HCT116 (cell line): ENCODE results near the gene COPS6. TPM values are rescaled to one million over a fixed set of nuclear protein-coding genes. Genes with fewer than 3 reads are reported as not detected.

Experiments
- ATAC-seq: fragments of 200-7000 bp; cut with Tn5 transposase; 2 replicates; pipeline ENCODE4 v1.9.1; 2020; ENCODE audit warnings: mild to moderate bottlenecking, moderate library complexity
- BruUV-seq: library from RNA; stranded (reverse); fragments of 400-500 nt; replicated peaks from 2 replicates; lab custom pipeline; 2021; lab: Mats Ljungman, UMichigan
- CTCF ChIA-PET: fragments of 300-600 bp; sonication (Branson Sonifier 250); formaldehyde crosslinking; loops from one replicate; lab custom pipeline; 2021; ENCODE audit warnings: antibody characterized with exemption; lab: Charles Lee
- POLR2A ChIA-PET: fragments of 300-600, 350-600 bp; sonication (Branson Sonifier 250); formaldehyde crosslinking; loops from one replicate; lab custom pipeline; 2021; ENCODE audit warnings: antibody characterized with exemption; lab: Charles Lee
- RAD21 ChIA-PET, 2 experiments: fragments of 300-600 bp; sonication (Branson Sonifier 250); formaldehyde crosslinking; loops; one replicate each; lab custom pipeline; 2023; ENCODE audit warnings: low total read pairs in 2 of 2; ENCODE audit not compliant: uncharacterized antibody in 2 of 2, unreplicated experiment in 2 of 2, low non-redundant PET in 1 of 2; lab: Charles Lee
- DNase-seq: peaks from one replicate; pipeline ENCODE4 v3.0.0-alpha.2; 2010; ENCODE audit warnings: low read depth, low spot score
- H2AFZ ChIP-seq: fragments of 200-600 bp; shearing (Covaris generic), sonication (generic); 2 replicates; pipeline ENCODE4 v1.6.1; 2017; ENCODE audit warnings: low read depth, mixed run types, mixed read lengths, antibody characterized with exemption, low read length; ENCODE audit not compliant: poor library complexity, severe bottlenecking
- H3K27ac ChIP-seq: 2 replicates; pipeline ENCODE4 v1.5.1; 2012; ENCODE audit warnings: low read depth, low read length
- H3K27me3 ChIP-seq: fragments of 200-600 bp; sonication (generic); 2 replicates; pipeline ENCODE4 v1.6.1; 2016; ENCODE audit warnings: mixed run types, low read length, mixed read lengths; ENCODE audit not compliant: insufficient read depth
- H3K36me3 ChIP-seq, 2 experiments: fragments of 200-500 bp in 1 of 2; fragments of 200-600 bp in 1 of 2; sonication (Bioruptor generic) in 1 of 2; sonication (generic) in 1 of 2; 2 replicates each; pipeline versions ENCODE4 v1.5.1 to v1.6.1; 2014 to 2016; ENCODE audit warnings: low read length in 2 of 2, inconsistent platforms in 1 of 2, mixed read lengths in 1 of 2, mixed run types in 1 of 2; ENCODE audit not compliant: insufficient read depth in 2 of 2, control insufficient read depth in 1 of 2
- H3K4me1 ChIP-seq, 2 experiments: fragments of 200-600 bp in 1 of 2; sonication (generic) in 1 of 2; 2 replicates each; pipeline versions ENCODE4 v1.5.1 to v1.6.1; 2012 to 2017; ENCODE audit warnings: low read length in 2 of 2, inconsistent platforms in 1 of 2, mild to moderate bottlenecking in 1 of 2, mixed read lengths in 1 of 2, mixed run types in 1 of 2, moderate library complexity in 1 of 2; ENCODE audit not compliant: insufficient read depth in 2 of 2, control insufficient read depth in 1 of 2
- H3K4me2 ChIP-seq: fragments of 200-600 bp; sonication (generic); 2 replicates; pipeline ENCODE4 v1.6.1; 2017; ENCODE audit warnings: mixed run types, low read length, mixed read lengths
- H3K4me3 ChIP-seq, 2 experiments: fragments of 200-600 bp in 1 of 2; sonication (generic) in 1 of 2; replicated peaks in 1 of 2; 2 replicates each; pipeline ENCODE4 v1.5.1; 2011 to 2016; ENCODE audit warnings: low read length in 2 of 2, control low read depth in 1 of 2, low read depth in 1 of 2, mild to moderate bottlenecking in 1 of 2, mixed read lengths in 1 of 2, mixed run types in 1 of 2
- H3K79me2 ChIP-seq: fragments of 200-600 bp; sonication (generic); 2 replicates; pipeline ENCODE4 v1.6.1; 2017; ENCODE audit warnings: mild to moderate bottlenecking, mixed run types, low read length, moderate library complexity, mixed read lengths; ENCODE audit not compliant: insufficient read depth
- H3K9ac ChIP-seq: fragments of 200-600 bp; sonication (generic); 2 replicates; pipeline ENCODE4 v1.6.1; 2016; ENCODE audit warnings: low read length, mixed read lengths
- H3K9me2 ChIP-seq: fragments of 200-600 bp; sonication (generic), shearing (Covaris generic); 2 replicates; pipeline ENCODE4 v1.6.1; 2017; ENCODE audit warnings: mixed run types, mild to moderate bottlenecking, moderate library complexity; ENCODE audit not compliant: insufficient read depth
- H3K9me3 ChIP-seq, 2 experiments: fragments of 200-500 bp in 1 of 2; fragments of 200-600 bp in 1 of 2; sonication (Bioruptor generic) in 1 of 2; sonication (generic) in 1 of 2; 2 replicates each; pipeline ENCODE4 v1.6.1; 2014 to 2017; ENCODE audit warnings: low read length in 2 of 2, mixed read lengths in 2 of 2, inconsistent platforms in 1 of 2, low read depth in 1 of 2, mild to moderate bottlenecking in 1 of 2, mixed run types in 1 of 2, moderate library complexity in 1 of 2; ENCODE audit not compliant: control insufficient read depth in 1 of 2, insufficient read depth in 1 of 2
- H4K20me1 ChIP-seq: fragments of 200-600 bp; sonication (generic), shearing (Covaris generic); 2 replicates; pipeline ENCODE4 v1.6.1; 2017; ENCODE audit warnings: mixed run types, mild to moderate bottlenecking, moderate library complexity; ENCODE audit not compliant: insufficient read depth
- ATF3 ChIP-seq: IDR thresholded peaks from 2 replicates; pipeline ENCODE4 v1.6.1; 2012
- CEBPB ChIP-seq: IDR thresholded peaks from 2 replicates; pipeline ENCODE4 v1.6.1; 2012; ENCODE audit warnings: low read depth
- EGR1 ChIP-seq: IDR thresholded peaks from 2 replicates; pipeline ENCODE4 v1.6.1; 2012; ENCODE audit warnings: low read depth
- EZH2 ChIP-seq: fragments of 200-600 bp; sonication (generic); IDR thresholded peaks from 2 replicates; pipeline ENCODE4 v1.6.1; 2017; ENCODE audit warnings: antibody characterized with exemption, mixed run types
- MAX ChIP-seq: IDR thresholded peaks from 2 replicates; pipeline ENCODE4 v1.6.1; 2012
- POLR2AphosphoS5 ChIP-seq: IDR thresholded peaks from 2 replicates; pipeline ENCODE4 v1.6.1; 2011; ENCODE audit warnings: mild to moderate bottlenecking, low read depth, low read length, moderate library complexity
- RAD21 ChIP-seq: IDR thresholded peaks from 2 replicates; pipeline ENCODE4 v1.6.1; 2012; ENCODE audit warnings: low read depth, mild to moderate bottlenecking
- REST ChIP-seq: IDR thresholded peaks from 2 replicates; pipeline ENCODE4 v1.6.1; 2012; ENCODE audit warnings: low read depth
- SP1 ChIP-seq: IDR thresholded peaks from 2 replicates; pipeline ENCODE4 v1.6.1; 2012; ENCODE audit warnings: low read depth
- TCF7L2 ChIP-seq: IDR thresholded peaks from 2 replicates; pipeline ENCODE4 v1.7.0; 2011; ENCODE audit warnings: borderline replicate concordance, inconsistent platforms; ENCODE audit not compliant: insufficient read depth, insufficient read length; ENCODE audit errors: extremely low read depth
- YY1 ChIP-seq: IDR thresholded peaks from 2 replicates; pipeline ENCODE4 v1.6.1; 2011; ENCODE audit warnings: low read length, low read depth, moderate library complexity, mild to moderate bottlenecking; ENCODE audit not compliant: insufficient replicate concordance; ENCODE audit errors: extremely low read depth
- ZFX ChIP-seq: fragments of 450-650 bp; IDR thresholded peaks from 2 replicates; pipeline ENCODE4 v1.6.1; 2017
- intact Hi-C: fragments of 100-400 bp; cut with micrococcal nuclease; formaldehyde crosslinking; loops from 2 replicates; pipeline ENCODE4 v1.10.0; 2022
- total RNA-seq: library from RNA; stranded (reverse); gene quantifications from one replicate; pipeline ENCODE4 v1.2.1, GENCODE V29; 2021; ENCODE audit not compliant: unreplicated experiment

Gene COPS6
- total RNA-seq, 1 experiment from 2014 or later = 126 TPM

- peaks cover 75 to 88% of the 10 kb centered on the region in 2 experiments for H3K36me3 ChIP-seq
- H3K27me3 ChIP-seq = no peaks in the 10 kb centered on the region
- no peak overlapping the region for H3K9ac ChIP-seq
- peaks cover 17 to 26% of the 10 kb centered on the region in 2 experiments; a peak in 3 of 4 replicates for H3K9me3 ChIP-seq
- POLR2A ChIA-PET = no interaction called here
- H3K27ac ChIP-seq = no peak overlapping the region
- peaks cover 8 to 9% of the 10 kb centered on the region in 2 experiments for H3K4me1 ChIP-seq
- ATAC-seq = no peak
- H3K4me3 ChIP-seq = no peak overlapping the region
- CTCF ChIA-PET = no interaction called here
- H3K9me2 ChIP-seq = no peaks in the 10 kb centered on the region
- peaks cover 55% of the 10 kb centered on the region for H3K79me2 ChIP-seq
- H4K20me1 ChIP-seq = no peaks in the 10 kb centered on the region
- RAD21 ChIA-PET = interaction anchor here in 1 of 2 experiments (0.5 kb wide), 1 partner anchor 87 kb away, joined by 3 read pairs; no protein-coding TSS in a partner anchor
- no peak overlapping the region for H2AFZ ChIP-seq
- TF ChIP-seq REST (no peak), ZFX (no peak)
- TF ChIP-seq, all 23 proteins: peak for 0
- intact Hi-C loops = no loop called here
- H3K4me2 ChIP-seq = no peak overlapping the region
- DNase-seq = no peak
- BruUV-seq = no TSS peak
These were observed 13.4 kb upstream of the COPS6 start for GRCh38 chr7:100075418-100075817.

GRCh38 chr7:100077205-100077604 is 11.6 kb upstream of the COPS6 start:
- POLR2A ChIA-PET = no interaction called here
- no peak overlapping the region for H3K9ac ChIP-seq
- H2AFZ ChIP-seq = no peak overlapping the region
- H3K4me1 ChIP-seq = peaks cover 8 to 14% of the 10 kb centered on the region in 2 experiments
- H3K36me3 ChIP-seq = peaks cover 57 to 70% of the 10 kb centered on the region in 2 experiments
- no TSS peak for BruUV-seq
- no peak overlapping the region for H3K4me2 ChIP-seq
- H3K4me3 ChIP-seq = no peak overlapping the region
- RAD21 ChIA-PET = no interaction called here
- TF ChIP-seq EZH2 = no peak
- TF ChIP-seq REST = no peak
- TF ChIP-seq EGR1 = no peak
- TF ChIP-seq POLR2AphosphoS5 = no peak
- TF ChIP-seq TCF7L2 = no peak
- no peak for TF ChIP-seq RAD21
- TF ChIP-seq MAX = no peak
- TF ChIP-seq CEBPB = no peak
- no peak for TF ChIP-seq ZFX
- no peak for TF ChIP-seq ATF3
- TF ChIP-seq YY1 = no peak
- TF ChIP-seq SP1 = no peak
- TF ChIP-seq, all 23 proteins: peak for 0
- Histone ChIP-seq H3K9me2 (no peaks in the 10 kb centered on the region), H3K9me3 (peaks cover 1 to 9% of the 10 kb centered on the region in 2 experiments; a peak in 2 of 4 replicates), H3K79me2 (peaks cover 66% of the 10 kb centered on the region), H3K27me3 (no peaks in the 10 kb centered on the region), H3K27ac (no peak overlapping the region), H4K20me1 (no peaks in the 10 kb centered on the region)
- CTCF ChIA-PET = no interaction called here
- ATAC-seq (no peak), DNase-seq (no peak)
- intact Hi-C loops = no loop called here
